Heart left ventricle (tissue), 13 donors: Measurements from ENCODE around the gene CCDC85B.

Experiments used
- POLR2A ChIP-seq, 2 donors: fragments of 450-650 bp; IDR thresholded peaks; one replicate each; pipeline ENCODE4 v1.6.1; 2017; ENCODE audit warnings: antibody characterized with exemption in 2 of 2, mild to moderate bottlenecking in 2 of 2, moderate library complexity in 2 of 2
- TF ChIP-seq, protein P1 (sequence below), 12 donors: fragments of 200-600 bp; sonication (generic) in 4 of 12; IDR thresholded peaks; one replicate each; pipeline versions ENCODE4 v1.5.0 to v1.8.0; 2018 to 2022; ENCODE audit warnings: antibody characterized with exemption in 12 of 12, mild to moderate bottlenecking in 5 of 12
- donor health status: ischemic (EF 13 %, LVEDD 7.1; RV severe dilation, severe dysfunction).
- donor health status: DM: no; HTN: yes; CAD: no.
- donor health status: DM: no; HTN: no; CAD: no.
- donor health status: ischemic (EF 25% LVEDD 6.9; RV normal size, moderate dysfunction).
- donor health status: ischemic (EF 25% LVEDD 5.7; RV mildly dilated, moderate dysfunction).
- donor health status: ischemic (EF 35%, LVEDD 5.7; RV mildly dilated, moderate dysfunction).
- donor health status: nonischemic (EF 11% LVEDD 7.7; RV severe dilation, severe dysfunction).
- donor health status: DM: yes; HTN: yes; CAD: no.
- donor health status: PGD.
- donor health status: ischemic (EF 29% LVEDD 5.4; RV normal size, mild dysfunction).
- donor health status: nonischemic (EF 23%, LVEDD 6.1; RV moderate dilation, normal function).

DNA sequence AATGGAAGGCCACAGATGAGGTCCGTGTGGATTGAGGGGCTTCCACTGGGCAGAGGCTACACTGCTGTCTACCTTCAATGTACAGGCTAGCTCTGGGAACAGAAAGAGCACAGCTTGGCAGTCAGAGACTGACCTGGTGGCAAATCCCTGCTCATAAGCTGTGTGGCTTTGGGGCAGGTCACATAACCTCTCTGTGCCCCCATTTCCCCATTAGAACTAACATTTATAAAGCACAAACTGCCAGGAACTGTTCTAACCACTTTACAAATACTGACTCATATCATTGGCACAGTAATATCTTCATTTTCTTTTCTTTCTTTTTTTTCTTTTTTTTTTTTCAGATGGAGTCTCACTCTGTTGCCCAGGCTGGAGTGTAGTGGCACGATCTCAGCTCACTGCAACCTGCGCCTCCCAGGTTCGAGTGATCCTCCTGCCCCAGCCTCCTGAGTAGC is 6.6 kb downstream of the CCDC85B start:
- TF ChIP-seq, protein P1, sequence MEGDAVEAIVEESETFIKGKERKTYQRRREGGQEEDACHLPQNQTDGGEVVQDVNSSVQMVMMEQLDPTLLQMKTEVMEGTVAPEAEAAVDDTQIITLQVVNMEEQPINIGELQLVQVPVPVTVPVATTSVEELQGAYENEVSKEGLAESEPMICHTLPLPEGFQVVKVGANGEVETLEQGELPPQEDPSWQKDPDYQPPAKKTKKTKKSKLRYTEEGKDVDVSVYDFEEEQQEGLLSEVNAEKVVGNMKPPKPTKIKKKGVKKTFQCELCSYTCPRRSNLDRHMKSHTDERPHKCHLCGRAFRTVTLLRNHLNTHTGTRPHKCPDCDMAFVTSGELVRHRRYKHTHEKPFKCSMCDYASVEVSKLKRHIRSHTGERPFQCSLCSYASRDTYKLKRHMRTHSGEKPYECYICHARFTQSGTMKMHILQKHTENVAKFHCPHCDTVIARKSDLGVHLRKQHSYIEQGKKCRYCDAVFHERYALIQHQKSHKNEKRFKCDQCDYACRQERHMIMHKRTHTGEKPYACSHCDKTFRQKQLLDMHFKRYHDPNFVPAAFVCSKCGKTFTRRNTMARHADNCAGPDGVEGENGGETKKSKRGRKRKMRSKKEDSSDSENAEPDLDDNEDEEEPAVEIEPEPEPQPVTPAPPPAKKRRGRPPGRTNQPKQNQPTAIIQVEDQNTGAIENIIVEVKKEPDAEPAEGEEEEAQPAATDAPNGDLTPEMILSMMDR (IDR thresholded peaks at IDR 0.05), result no peak
- no peak for TF ChIP-seq POLR2A (IDR thresholded peaks at IDR 0.05)
